IMR-90 (cell line): ENCODE data around the gene SIM2. TPM values are rescaled to one million over a fixed set of nuclear protein-coding genes. Genes with fewer than 3 reads are reported as not detected.

Experiments used
- ATAC-seq: fragments of 200-7000 bp; cut with Tn5 transposase; 2 replicates; pipeline ENCODE4 v1.9.1; 2020; ENCODE audit warnings: low read depth, mild to moderate bottlenecking, moderate library complexity
- BruUV-seq: library from RNA; stranded (reverse); fragments of 400-500 nt; replicated peaks from 2 replicates; lab custom pipeline; 2021; lab: Mats Ljungman, UMichigan
- CTCF ChIA-PET: fragments of 300-600 bp; formaldehyde crosslinking; extraction: SDS; loops from one replicate; lab custom pipeline; 2021; ENCODE audit warnings: antibody characterized with exemption; lab: Yijun Ruan, JAX
- POLR2A ChIA-PET: fragments of 300-600 bp; sonication (Branson Sonifier 250); formaldehyde crosslinking; loops from one replicate; lab custom pipeline; 2022; ENCODE audit warnings: antibody characterized with exemption; ENCODE audit not compliant: unreplicated experiment; lab: Charles Lee
- DNase-seq: peaks from one replicate; pipeline ENCODE4 v3.0.0; 2013
- H2AFZ ChIP-seq: replicated peaks from 2 replicates; pipeline ENCODE3; 2013; ENCODE audit warnings: low read length, mild to moderate bottlenecking; ENCODE audit not compliant: poor library complexity
- H2AK5ac ChIP-seq: 2 replicates; pipeline ENCODE4 v1.6.1; 2013; ENCODE audit warnings: low read depth, low read length, inconsistent platforms
- H2AK9ac ChIP-seq: replicated peaks from 2 replicates; pipeline ENCODE3; 2013; ENCODE audit warnings: mild to moderate bottlenecking, low read depth, low read length, moderate library complexity; ENCODE audit not compliant: poor library complexity
- H2BK120ac ChIP-seq: 2 replicates; pipeline ENCODE4 v1.6.1; 2013; ENCODE audit warnings: low read depth, low read length, inconsistent platforms
- H2BK15ac ChIP-seq: 3 replicates; pipeline ENCODE4 v1.6.1; 2013; ENCODE audit warnings: low read depth, low read length, inconsistent platforms
- H2BK20ac ChIP-seq: 2 replicates; pipeline ENCODE4 v1.6.1; 2013; ENCODE audit warnings: low read depth, mild to moderate bottlenecking, inconsistent platforms, low read length, moderate library complexity
- H2BK5ac ChIP-seq: 2 replicates; pipeline ENCODE4 v1.6.1; 2013; ENCODE audit warnings: mild to moderate bottlenecking, low read depth, low read length, inconsistent platforms; ENCODE audit not compliant: poor library complexity, severe bottlenecking
- H3K14ac ChIP-seq: replicated peaks from 2 replicates; pipeline ENCODE4 v1.6.1; 2013; ENCODE audit warnings: low read depth, low read length, inconsistent platforms
- H3K18ac ChIP-seq: 2 replicates; pipeline ENCODE4 v1.6.1; 2013; ENCODE audit warnings: low read depth, low read length, control low read depth
- H3K23ac ChIP-seq: 2 replicates; pipeline ENCODE4 v1.6.1; 2013; ENCODE audit warnings: low read depth, low read length, inconsistent platforms
- H3K27ac ChIP-seq: 2 replicates; pipeline ENCODE4 v1.5.1; 2013; ENCODE audit warnings: mild to moderate bottlenecking, control low read depth, low read length; ENCODE audit not compliant: insufficient read depth
- H3K27me3 ChIP-seq: 2 replicates; pipeline ENCODE4 v1.6.1; 2013; ENCODE audit warnings: low read length; ENCODE audit not compliant: control insufficient read depth, insufficient read depth
- H3K36me3 ChIP-seq: 2 replicates; pipeline ENCODE4 v1.6.1; 2013; ENCODE audit warnings: low read length, mixed read lengths; ENCODE audit not compliant: control insufficient read depth, insufficient read depth
- H3K4ac ChIP-seq: 2 replicates; pipeline ENCODE4 v1.6.1; 2013; ENCODE audit warnings: low read depth, low read length, inconsistent platforms
- H3K4me1 ChIP-seq: 2 replicates; pipeline ENCODE4 v1.6.1; 2013; ENCODE audit warnings: low read length, mixed read lengths; ENCODE audit not compliant: control insufficient read depth, insufficient read depth
- H3K4me2 ChIP-seq: 2 replicates; pipeline ENCODE4 v1.6.1; 2013; ENCODE audit warnings: low read depth, mild to moderate bottlenecking, control low read depth, low read length, moderate library complexity
- H3K4me3 ChIP-seq: 2 replicates; pipeline ENCODE4 v1.5.1; 2013; ENCODE audit warnings: low read depth, mild to moderate bottlenecking, control low read depth, low read length, moderate library complexity; ENCODE audit not compliant: insufficient read depth
- H3K56ac ChIP-seq: 2 replicates; pipeline ENCODE4 v1.6.1; 2013; ENCODE audit warnings: low read length, inconsistent platforms; ENCODE audit not compliant: insufficient read depth; ENCODE audit errors: extremely low read depth
- H3K79me1 ChIP-seq, 2 experiments: 2 replicates each; pipeline ENCODE4 v1.6.1; 2013; ENCODE audit warnings: low read length in 2 of 2, inconsistent platforms in 1 of 2, low read depth in 1 of 2
- H3K9ac ChIP-seq: 2 replicates; pipeline ENCODE4 v1.6.1; 2013; ENCODE audit warnings: low read depth, low read length, control low read depth
- H3K9me1 ChIP-seq: 2 replicates; pipeline ENCODE4 v1.6.1; 2013; ENCODE audit warnings: low read length, inconsistent platforms; ENCODE audit not compliant: insufficient read depth
- H3K9me3 ChIP-seq: 2 replicates; pipeline ENCODE4 v1.6.1; 2013; ENCODE audit warnings: low read length; ENCODE audit not compliant: control insufficient read depth, insufficient read depth
- H4K20me1 ChIP-seq: 2 replicates; pipeline ENCODE4 v1.6.1; 2013; ENCODE audit warnings: low read length, inconsistent platforms; ENCODE audit not compliant: insufficient read depth
- H4K5ac ChIP-seq: 2 replicates; pipeline ENCODE4 v1.6.1; 2013; ENCODE audit warnings: mild to moderate bottlenecking, low read depth, low read length, control low read depth
- H4K8ac ChIP-seq, 2 experiments: 2 replicates each; pipeline ENCODE4 v1.6.1; 2013; ENCODE audit warnings: low read depth in 2 of 2, low read length in 2 of 2, control low read depth in 1 of 2, inconsistent platforms in 1 of 2
- H4K91ac ChIP-seq: 2 replicates; pipeline ENCODE4 v1.6.1; 2013; ENCODE audit warnings: low read depth, low read length, inconsistent platforms; ENCODE audit not compliant: insufficient read depth
- BHLHE40 ChIP-seq: fragments of 150-350 bp; IDR thresholded peaks from 2 replicates; pipeline ENCODE4 v1.6.1; 2016; ENCODE audit warnings: mild to moderate bottlenecking, low read depth, low read length
- CEBPB ChIP-seq: IDR thresholded peaks from 2 replicates; pipeline ENCODE4 v1.6.1; 2012; ENCODE audit warnings: low read depth, low read length, improper control_type of control experiment
- CHD1 ChIP-seq: IDR thresholded peaks from 2 replicates; pipeline ENCODE4 v1.6.1; 2012; ENCODE audit warnings: low read depth, low read length, improper control_type of control experiment
- CTCF ChIP-seq: conservative IDR thresholded peaks from 2 replicates; pipeline ENCODE4 v1.5.1; 2012; ENCODE audit warnings: mild to moderate bottlenecking, low read depth, low read length, improper control_type of control experiment
- FOS ChIP-seq: fragments of 150-350 bp; IDR thresholded peaks from 2 replicates; pipeline ENCODE4 v1.6.1; 2016; ENCODE audit warnings: low read depth, low read length
- MAFK ChIP-seq: IDR thresholded peaks from 2 replicates; pipeline ENCODE4 v1.6.1; 2012; ENCODE audit warnings: low read depth, low read length, improper control_type of control experiment
- MAZ ChIP-seq: IDR thresholded peaks from 2 replicates; pipeline ENCODE4 v1.6.1; 2012; ENCODE audit warnings: low read depth, mild to moderate bottlenecking, low read length, improper control_type of control experiment, moderate library complexity, borderline replicate concordance
- MXI1 ChIP-seq: IDR thresholded peaks from 2 replicates; pipeline ENCODE4 v1.6.1; 2012; ENCODE audit warnings: low read depth, mild to moderate bottlenecking, low read length, moderate library complexity, borderline replicate concordance
- NFE2L2 ChIP-seq: fragments of 150-350 bp; IDR thresholded peaks from 2 replicates; pipeline ENCODE4 v1.6.1; 2016; ENCODE audit warnings: low read depth, mild to moderate bottlenecking, low read length
- POLR2A ChIP-seq: IDR thresholded peaks from 2 replicates; pipeline ENCODE4 v1.6.1; 2012; ENCODE audit warnings: mild to moderate bottlenecking, low read depth, low read length
- RAD21 ChIP-seq: IDR thresholded peaks from 2 replicates; pipeline ENCODE4 v1.6.1; 2012; ENCODE audit warnings: low read length, improper control_type of control experiment
- RCOR1 ChIP-seq: IDR thresholded peaks from 2 replicates; pipeline ENCODE4 v1.6.1; 2012; ENCODE audit warnings: mild to moderate bottlenecking, low read length, improper control_type of control experiment; ENCODE audit not compliant: insufficient replicate concordance
- RFX5 ChIP-seq: IDR thresholded peaks from 2 replicates; pipeline ENCODE4 v1.8.0; 2012; ENCODE audit warnings: low read depth, mild to moderate bottlenecking, low read length, moderate library complexity
- SMC3 ChIP-seq: fragments of 150-350 bp; IDR thresholded peaks from 2 replicates; pipeline ENCODE4 v1.6.1; 2016; ENCODE audit warnings: low read depth, mild to moderate bottlenecking, antibody characterized with exemption, low read length, moderate library complexity
- WGBS, 2 experiments: methylation state at CpG; one replicate each; pipeline versions ENCODE4 v1.1.5 to v1.1.7; 2013; ENCODE audit warnings: missing lambda C conversion rate in 2 of 2; ENCODE audit not compliant: insufficient read length in 1 of 2; ENCODE audit errors: extremely low coverage in 2 of 2; 5-methylcytosine and 5-hydroxymethylcytosine counted together
- dilution Hi-C: fragments of 300-500 bp; cut with HindIII; formaldehyde crosslinking; loops from one replicate; pipeline ENCODE4 v1.14.3; 2018; ENCODE audit warnings: low sequenced_read_pairs; ENCODE audit not compliant: unreplicated experiment
- in situ Hi-C: fragments of 300-500 bp; cut with MboI; formaldehyde crosslinking; loops from 3 replicates; pipeline ENCODE4 v1.14.3; 2019; ENCODE audit warnings: low sequenced_read_pairs, inconsistent platforms, mixed read lengths
- intact Hi-C: fragments of 100-400 bp; cut with micrococcal nuclease; formaldehyde crosslinking; loops from 2 replicates; pipeline ENCODE4 v1.10.0; 2022
- polyA plus RNA-seq, 3 experiments: library from polyadenylated mRNA; depleted of rRNA; stranded (reverse); fragments of >200 nt; gene quantifications; 2 replicates each; pipeline ENCODE4 v1.2.3, GENCODE V29; 2012; ENCODE audit warnings: low replicate concordance in 1 of 3
- total RNA-seq: library from RNA; depleted of rRNA; stranded (reverse); fragments of >200 nt; gene quantifications from 2 replicates; pipeline ENCODE4 v1.2.3, GENCODE V29; 2012
- TF ChIP-seq, protein P1 (sequence below): fragments of 150-350 bp; IDR thresholded peaks from 2 replicates; pipeline ENCODE4 v1.6.1; 2017; ENCODE audit warnings: mild to moderate bottlenecking, antibody characterized with exemption, low read length, low read depth
- TF ChIP-seq, protein P2 (sequence below): fragments of 150-350 bp; IDR thresholded peaks from 2 replicates; pipeline ENCODE4 v1.6.1; 2016; ENCODE audit warnings: low read depth, mild to moderate bottlenecking, low read length, moderate library complexity, borderline replicate concordance

SIM2 gene
- total and polyA plus RNA-seq, 2 of the 4 experiments (the other 2 are of a cell fraction), result 2.2 to 7.5 TPM

GRCh38 chr21:36684957-36685714 lies 13.8 kb upstream of the SIM2 start:
- DNase-seq (no peak), ATAC-seq (no peak)
- intact Hi-C loops, result no loop called here
- POLR2A ChIA-PET, result no interaction called here
- Histone ChIP-seq H3K4me1 (no peaks in the 10 kb centered on the region), H3K4me2 (no peak overlapping the region), H2AK5ac (no peak overlapping the region), H2AK9ac (no peak overlapping the region), H2AFZ (no peak overlapping the region), H3K79me1 (no peaks in the 10 kb centered on the region), H2BK5ac (no peak overlapping the region), H3K27ac (no peak overlapping the region), H3K36me3 (no peaks in the 10 kb centered on the region), H4K91ac (no peak overlapping the region), H2BK20ac (no peak overlapping the region), H3K14ac (no peak overlapping the region), H3K4ac (no peak overlapping the region), H3K27me3 (peaks cover 51% of the 10 kb centered on the region), H4K20me1 (peaks cover 5% of the 10 kb centered on the region; the same call in 1 of the 2 replicates), H3K9me1 (0 out of 2 replicates have a peak, but pooled peaks cover 2% of the 10 kb centered on the region), H3K9ac (no peak overlapping the region), H3K4me3 (no peak overlapping the region), H3K23ac (no peak overlapping the region), H3K18ac (no peak overlapping the region), H3K56ac (no peak overlapping the region), H3K9me3 (peaks cover 21% of the 10 kb centered on the region), H4K8ac (no peak overlapping the region), H2BK15ac (no peak overlapping the region), H4K5ac (no peak overlapping the region), H2BK120ac (no peak overlapping the region)
- BruUV-seq, result no TSS peak
- in situ Hi-C loops, result no loop called here
- no CpG with 5 or more reads among the region's 2 CpGs for WGBS, 2 experiments
- dilution Hi-C loops, result no loop called here
- CTCF ChIA-PET, result no interaction called here
- TF ChIP-seq SMC3 (no peak), RFX5 (no peak), CHD1 (no peak), MAZ (no peak), NFE2L2 (no peak), RAD21 (no peak), MAFK (no peak), MXI1 (no peak), FOS (no peak), POLR2A (no peak), CEBPB (no peak), RCOR1 (no peak), BHLHE40 (no peak), CTCF (no peak)
- TF ChIP-seq, protein P1, sequence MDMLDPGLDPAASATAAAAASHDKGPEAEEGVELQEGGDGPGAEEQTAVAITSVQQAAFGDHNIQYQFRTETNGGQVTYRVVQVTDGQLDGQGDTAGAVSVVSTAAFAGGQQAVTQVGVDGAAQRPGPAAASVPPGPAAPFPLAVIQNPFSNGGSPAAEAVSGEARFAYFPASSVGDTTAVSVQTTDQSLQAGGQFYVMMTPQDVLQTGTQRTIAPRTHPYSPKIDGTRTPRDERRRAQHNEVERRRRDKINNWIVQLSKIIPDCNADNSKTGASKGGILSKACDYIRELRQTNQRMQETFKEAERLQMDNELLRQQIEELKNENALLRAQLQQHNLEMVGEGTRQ, result no peak
- TF ChIP-seq, protein P2, sequence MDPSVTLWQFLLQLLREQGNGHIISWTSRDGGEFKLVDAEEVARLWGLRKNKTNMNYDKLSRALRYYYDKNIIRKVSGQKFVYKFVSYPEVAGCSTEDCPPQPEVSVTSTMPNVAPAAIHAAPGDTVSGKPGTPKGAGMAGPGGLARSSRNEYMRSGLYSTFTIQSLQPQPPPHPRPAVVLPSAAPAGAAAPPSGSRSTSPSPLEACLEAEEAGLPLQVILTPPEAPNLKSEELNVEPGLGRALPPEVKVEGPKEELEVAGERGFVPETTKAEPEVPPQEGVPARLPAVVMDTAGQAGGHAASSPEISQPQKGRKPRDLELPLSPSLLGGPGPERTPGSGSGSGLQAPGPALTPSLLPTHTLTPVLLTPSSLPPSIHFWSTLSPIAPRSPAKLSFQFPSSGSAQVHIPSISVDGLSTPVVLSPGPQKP, result no peak
